Ishikawa (cell line): ENCODE results near the gene EVI5.

Source experiments
- CEBPB ChIP-seq: IDR thresholded peaks from 2 replicates; pipeline ENCODE4 v1.6.1; 2012
- TAF1 ChIP-seq: IDR thresholded peaks from 2 replicates; pipeline ENCODE4 v1.6.1; 2012; ENCODE audit warnings: low read depth, mild to moderate bottlenecking

GRCh38 chr1:92756537-92756936 is 28.4 kb downstream of the EVI5 start:
- no peak for TF ChIP-seq TAF1
- TF ChIP-seq CEBPB = no peak
